Mucosa of rectum (tissue), 2 donors: ENCODE measurements around the gene DHRS3.
A peak's percentile ranks its signal among the peaks of the same experiment; 100 is the strongest.

Experiments used
- H3K27ac ChIP-seq, 2 donors: one replicate each; pipeline ENCODE4 v1.7.0; 2013; ENCODE audit warnings: inconsistent platforms in 2 of 2, low read depth in 2 of 2, low read length in 2 of 2
- H3K27me3 ChIP-seq, 2 donors: one replicate each; pipeline ENCODE4 v1.7.0; 2013; ENCODE audit warnings: low read length in 2 of 2; ENCODE audit not compliant: control insufficient read depth in 2 of 2, insufficient read depth in 2 of 2
- H3K36me3 ChIP-seq, 2 donors: one replicate each; pipeline ENCODE4 v1.7.0; 2013; ENCODE audit warnings: low read length in 2 of 2; ENCODE audit not compliant: control insufficient read depth in 2 of 2, insufficient read depth in 2 of 2
- H3K4me1 ChIP-seq, 2 donors: one replicate each; pipeline ENCODE4 v1.7.0; 2013; ENCODE audit warnings: low read length in 2 of 2, mild to moderate bottlenecking in 1 of 2; ENCODE audit not compliant: control insufficient read depth in 2 of 2, insufficient read depth in 2 of 2
- H3K4me3 ChIP-seq, 2 donors: one replicate each; pipeline ENCODE4 v1.7.0; 2013; ENCODE audit warnings: low read length in 2 of 2
- H3K9ac ChIP-seq, 2 donors: one replicate each; pipeline ENCODE4 v1.7.0; 2013; ENCODE audit warnings: low read length in 2 of 2, low read depth in 1 of 2, mild to moderate bottlenecking in 1 of 2
- H3K9me3 ChIP-seq, 2 donors: one replicate each; pipeline ENCODE4 v1.7.0; 2013; ENCODE audit warnings: low read length in 2 of 2; ENCODE audit not compliant: control insufficient read depth in 2 of 2
- donor health status: healthy.
- donor health status: Normal muscosa, but diverticular disease.

The DHRS3 gene

DNA sequence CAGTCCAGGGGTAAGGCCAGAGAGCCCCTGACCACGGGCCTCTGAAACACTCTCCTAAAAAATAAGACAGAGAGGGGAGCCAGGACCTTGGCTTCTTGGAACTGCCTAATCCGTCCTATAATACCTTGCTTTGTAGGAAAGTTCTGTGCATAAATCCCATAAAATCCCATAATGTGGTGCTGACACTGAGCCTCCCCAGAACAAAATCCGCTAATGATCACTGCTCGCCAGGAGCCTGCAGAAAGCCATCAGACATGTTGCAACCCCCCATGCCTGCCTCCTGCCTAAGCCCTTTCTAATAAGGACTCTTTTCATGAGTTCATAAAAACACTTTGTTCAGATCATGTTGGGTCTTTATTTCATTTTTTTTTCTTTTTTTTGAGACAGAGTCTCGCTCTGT lies 9.3 kb upstream of the DHRS3 start:
- Histone ChIP-seq H3K4me1 (no peaks in the 10 kb centered on the region), H3K27ac (no peak overlapping the region), H3K4me3 (no peak overlapping the region), H3K9ac (no peak overlapping the region), H3K27me3 (no peaks in the 10 kb centered on the region), H3K9me3 (no peaks in the 10 kb centered on the region), H3K36me3 (no peaks in the 10 kb centered on the region)

DNA sequence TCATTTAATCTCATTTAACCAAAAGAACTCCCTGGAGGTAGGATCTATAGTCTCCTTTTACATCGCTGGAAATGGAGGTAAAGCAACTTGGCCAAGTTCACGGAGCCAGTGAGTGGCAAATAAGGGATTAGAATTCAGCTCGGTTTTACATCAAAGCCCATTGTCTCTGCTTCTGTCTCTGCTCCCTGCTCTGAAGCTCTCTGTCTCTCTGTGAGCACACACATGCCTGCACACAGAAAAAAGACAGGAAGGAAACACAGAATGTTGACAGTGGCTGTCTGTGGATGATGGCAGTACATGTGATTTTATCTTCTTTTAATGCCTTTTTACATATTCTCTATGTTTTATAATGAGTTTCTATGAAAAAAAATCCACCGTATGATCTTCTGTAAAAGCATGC lies 8.9 kb upstream of the DHRS3 start:
- Histone ChIP-seq H3K36me3 (no peaks in the 10 kb centered on the region), H3K4me1 (no peaks in the 10 kb centered on the region), H3K27me3 (no peaks in the 10 kb centered on the region), H3K27ac (no peak overlapping the region), H3K4me3 (no peak overlapping the region), H3K9me3 (no peaks in the 10 kb centered on the region), H3K9ac (no peak overlapping the region)

DNA sequence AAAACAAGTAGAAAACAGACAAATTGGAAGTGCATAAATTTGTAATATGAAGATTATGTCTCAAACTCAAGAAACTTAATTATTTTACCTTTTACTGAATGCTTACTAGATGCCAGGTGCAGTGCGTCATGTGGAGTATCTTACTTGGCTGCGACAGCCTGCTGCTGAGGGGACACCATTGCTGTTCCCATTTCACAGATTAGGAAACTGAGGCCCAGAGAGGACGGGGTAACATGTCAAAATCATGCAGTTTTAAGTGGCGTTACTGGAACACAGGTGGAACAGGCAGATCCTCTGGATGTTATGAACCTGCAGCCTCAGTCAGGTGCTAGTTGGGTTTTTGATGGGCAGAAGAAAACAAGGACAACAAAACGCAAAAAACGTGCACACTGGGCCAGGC lies 7.3 kb upstream of the DHRS3 start:
- Histone ChIP-seq H3K9me3 (no peaks in the 10 kb centered on the region), H3K27me3 (no peaks in the 10 kb centered on the region), H3K4me1 (peaks cover 0 to under 1% of the 10 kb centered on the region in 2 donors), H3K4me3 (no peak overlapping the region), H3K9ac (no peak overlapping the region), H3K27ac (no peak overlapping the region), H3K36me3 (no peaks in the 10 kb centered on the region)

DNA sequence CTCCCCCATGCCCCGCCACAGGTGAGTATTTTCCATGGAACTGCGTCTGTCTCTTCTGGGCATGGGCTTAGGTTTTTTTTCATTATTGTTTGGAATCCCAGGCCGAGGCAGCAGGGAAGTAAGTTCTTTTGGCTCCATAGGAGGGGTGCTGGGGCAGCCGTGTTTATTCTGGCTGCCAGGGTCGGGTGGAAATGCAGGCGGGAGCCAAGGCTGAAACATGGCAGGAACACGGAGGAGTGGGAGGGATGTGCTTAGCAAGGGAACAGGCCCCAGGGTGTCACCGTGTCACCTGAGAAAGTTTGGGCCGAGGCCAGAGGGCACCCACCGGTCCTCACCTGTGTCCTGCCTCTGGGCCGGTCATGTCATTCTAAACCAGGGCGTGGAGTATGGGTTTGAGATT lies 4.5 kb upstream of the DHRS3 start:
- no peaks in the 10 kb centered on the region for H3K36me3 ChIP-seq
- no peaks in the 10 kb centered on the region for H3K27me3 ChIP-seq
- no peaks in the 10 kb centered on the region for H3K9me3 ChIP-seq
- no peak overlapping the region for H3K4me3 ChIP-seq
- no peak overlapping the region for H3K9ac ChIP-seq
- H3K27ac ChIP-seq: no peak overlapping the region
- peaks cover 15 to 16% of the 10 kb centered on the region in 2 donors for H3K4me1 ChIP-seq

DNA sequence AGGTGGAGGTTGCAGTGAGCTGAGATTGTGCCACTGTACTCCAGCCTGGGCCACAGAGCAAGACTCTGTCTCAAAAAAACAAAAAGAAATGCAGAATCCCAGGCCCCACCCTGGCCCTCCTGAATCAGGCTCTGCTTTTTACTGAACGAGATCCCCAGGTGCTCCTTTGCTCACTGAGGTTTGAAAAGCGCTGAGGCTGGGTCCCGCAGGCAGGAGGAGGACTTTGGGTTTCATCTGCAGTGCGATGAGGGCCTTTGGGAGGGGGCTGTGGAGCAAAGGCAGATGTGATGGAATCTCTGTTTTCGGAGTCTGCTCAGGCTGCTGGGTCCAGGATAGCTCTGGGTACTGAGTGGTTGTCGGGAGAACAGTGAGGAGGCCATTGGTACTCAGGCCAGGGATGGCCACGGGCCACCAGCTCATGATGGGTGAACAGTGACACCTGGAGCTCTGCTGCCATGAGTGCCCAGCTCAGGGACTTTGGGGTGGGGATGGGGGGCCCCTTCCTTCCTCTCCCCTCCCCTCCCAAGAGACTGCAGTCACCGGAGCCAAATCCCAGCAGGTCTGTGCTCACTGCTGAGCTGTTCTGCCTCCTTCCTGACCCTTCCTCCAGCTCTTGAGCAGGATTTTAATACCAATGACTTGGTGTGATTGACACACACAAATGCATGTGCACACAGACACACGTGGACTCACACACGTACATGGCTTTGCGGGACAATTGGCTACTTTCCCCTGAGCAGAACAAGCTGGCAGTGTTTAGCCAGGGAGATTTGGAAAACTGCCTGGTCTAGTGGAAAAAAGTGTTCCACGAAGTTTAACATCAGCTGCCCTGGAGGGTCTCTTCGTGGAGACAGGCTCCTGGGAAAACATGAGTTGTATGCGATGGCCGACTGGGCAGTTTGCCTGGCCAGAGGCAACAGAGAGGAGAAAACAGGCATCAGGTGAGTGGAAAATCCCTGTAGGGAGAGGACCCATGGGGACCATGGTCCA lies 3.6 kb upstream of the DHRS3 start:
- no peaks in the 10 kb centered on the region for H3K27me3 ChIP-seq
- H3K9ac ChIP-seq: no peak overlapping the region
- H3K27ac ChIP-seq: no peak overlapping the region
- H3K36me3 ChIP-seq: no peaks in the 10 kb centered on the region
- H3K4me3 ChIP-seq: no peak overlapping the region
- no peaks in the 10 kb centered on the region for H3K9me3 ChIP-seq
- peaks cover 15 to 16% of the 10 kb centered on the region in 2 donors for H3K4me1 ChIP-seq

DNA sequence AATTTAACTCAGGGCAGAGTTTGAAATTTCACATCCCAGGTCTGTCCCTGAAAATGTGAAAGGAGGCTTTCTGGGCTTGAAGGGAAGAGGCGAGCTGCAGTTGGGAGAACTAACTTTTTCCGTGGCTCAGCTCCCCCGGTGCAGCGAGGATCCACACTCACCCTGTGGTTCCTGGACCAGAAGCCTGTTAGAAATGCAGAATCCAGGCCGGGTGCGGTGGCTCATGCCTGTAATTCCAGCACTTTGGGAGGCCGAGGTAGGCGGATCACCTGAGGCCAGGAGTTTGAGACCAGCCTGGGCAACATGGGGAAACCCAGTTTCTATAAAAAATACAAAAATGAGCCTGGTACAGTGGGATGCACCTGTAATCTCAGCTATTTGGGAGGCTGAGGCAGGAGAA lies 2.9 kb upstream of the DHRS3 start:
- H3K36me3 ChIP-seq: no peaks in the 10 kb centered on the region
- peaks cover 18 to 20% of the 10 kb centered on the region in 2 donors for H3K4me1 ChIP-seq
- H3K9ac ChIP-seq: no peak overlapping the region
- H3K27me3 ChIP-seq: no peaks in the 10 kb centered on the region
- H3K27ac ChIP-seq: no peak overlapping the region
- H3K9me3 ChIP-seq: no peaks in the 10 kb centered on the region
- H3K4me3 ChIP-seq: no peak overlapping the region

DNA sequence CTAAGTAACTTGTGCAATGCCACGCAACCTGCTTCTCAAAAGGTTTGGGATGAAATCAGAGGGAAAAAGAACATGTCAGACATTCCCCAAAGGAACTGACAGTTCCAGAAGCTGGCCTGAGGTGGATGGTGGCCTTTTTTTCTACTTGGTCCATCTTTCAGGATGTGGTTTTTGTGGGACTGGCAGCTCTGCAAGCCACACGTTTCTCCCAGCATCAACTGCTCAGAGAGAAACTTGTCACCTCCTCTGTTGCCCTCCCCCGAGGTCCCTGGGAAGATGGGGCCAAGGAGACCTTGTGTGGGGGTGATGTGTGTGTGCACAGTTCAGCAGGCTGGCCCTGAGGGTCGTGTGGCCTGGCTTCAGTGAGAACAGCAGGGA lies 2.5 kb upstream of the DHRS3 start:
- Histone ChIP-seq H3K27me3 (no peaks in the 10 kb centered on the region), H3K4me3 (no peak overlapping the region), H3K4me1 (peaks cover 18 to 20% of the 10 kb centered on the region in 2 donors), H3K36me3 (no peaks in the 10 kb centered on the region), H3K9me3 (no peaks in the 10 kb centered on the region), H3K27ac (no peak overlapping the region), H3K9ac (peak overlapping the region in 1 of 2 donors; percentile 32)

DNA sequence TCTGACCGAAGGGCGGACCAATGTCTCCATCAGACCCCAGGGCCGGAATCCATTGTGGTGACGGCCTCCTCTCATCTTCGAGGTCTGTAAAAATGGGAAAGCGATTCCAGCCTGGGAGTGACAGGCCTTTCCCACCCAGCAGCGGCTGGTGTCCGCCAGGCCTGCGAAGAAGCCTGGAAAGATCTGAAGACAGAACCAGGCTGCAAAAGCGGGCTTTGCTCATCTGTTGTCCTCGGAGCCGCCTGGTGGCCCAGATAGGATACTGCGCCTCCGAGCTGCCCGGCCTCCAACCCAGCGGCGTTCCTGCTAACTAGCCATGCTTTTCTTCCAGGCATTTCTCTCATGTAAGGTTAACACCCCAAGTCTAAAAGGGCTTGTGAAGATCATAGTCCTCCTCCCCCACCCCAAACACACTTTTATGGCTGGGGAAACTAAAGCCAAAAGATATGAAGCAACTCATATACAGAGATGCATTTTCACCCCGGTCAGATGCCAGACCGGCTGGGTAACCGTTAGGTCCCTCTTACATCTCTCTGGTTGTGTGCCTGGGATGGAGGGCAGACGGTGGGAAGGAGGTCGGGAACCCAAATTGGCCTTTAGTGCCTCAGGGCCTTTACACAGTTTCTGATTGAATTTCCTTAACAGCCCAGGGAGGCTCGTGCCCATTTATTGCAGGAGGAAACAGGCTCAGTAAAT lies 1.9 kb upstream of the DHRS3 start:
- H3K27me3 ChIP-seq: no peaks in the 10 kb centered on the region
- H3K27ac ChIP-seq: peak overlapping the region; percentile 96 to 99
- H3K36me3 ChIP-seq: no peaks in the 10 kb centered on the region
- H3K9me3 ChIP-seq: no peaks in the 10 kb centered on the region
- peak overlapping the region; percentile 77 to 93 for H3K9ac ChIP-seq
- peaks cover 19 to 24% of the 10 kb centered on the region in 2 donors for H3K4me1 ChIP-seq
- H3K4me3 ChIP-seq: peak overlapping the region; percentile 88 to 89

DNA sequence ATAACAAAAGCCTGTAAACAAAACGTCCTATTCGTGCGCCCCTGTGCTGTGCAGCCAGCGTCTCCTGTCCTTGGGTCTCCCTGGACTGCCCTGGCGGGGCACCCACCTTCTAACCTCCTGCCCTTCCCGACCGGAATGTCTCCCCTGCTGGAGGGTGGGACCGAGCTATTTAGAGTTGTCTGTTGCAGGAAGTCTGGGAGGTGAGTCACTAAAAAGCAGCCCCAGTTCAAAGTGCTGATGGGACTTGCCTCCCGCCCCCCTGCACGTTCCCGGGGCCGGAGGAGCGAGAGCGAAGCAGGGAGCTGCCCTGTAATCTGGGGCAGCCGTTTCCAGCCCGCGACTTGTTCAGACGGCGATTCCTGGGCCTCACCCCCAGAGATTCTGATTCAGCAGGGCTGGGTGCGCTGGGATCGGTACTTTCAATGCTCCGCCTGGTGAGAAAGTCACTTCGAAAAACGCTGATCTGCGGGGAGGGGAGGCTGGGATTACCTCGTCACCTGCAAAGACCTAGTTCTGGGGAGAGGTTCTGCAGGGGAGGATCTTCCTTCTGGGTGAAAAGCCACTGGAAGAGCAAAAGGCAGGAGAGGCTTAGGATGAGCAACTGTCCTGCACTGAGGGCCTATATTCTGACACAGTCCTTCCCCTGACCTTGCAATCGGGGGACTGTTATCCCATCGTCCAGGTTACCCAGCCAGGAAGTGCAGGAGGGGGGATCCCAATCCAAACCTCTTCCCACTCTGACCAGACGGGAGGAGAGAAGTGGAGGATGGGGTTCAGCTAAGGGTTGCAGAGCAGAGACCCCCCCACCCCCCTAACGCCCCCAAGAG lies 1.2 kb upstream of the DHRS3 start:
- Histone ChIP-seq H3K27me3 (no peaks in the 10 kb centered on the region), H3K9ac (peak overlapping the region; percentile 77 to 93), H3K4me1 (peaks cover 27 to 31% of the 10 kb centered on the region in 2 donors), H3K27ac (peak overlapping the region; percentile 96 to 99), H3K4me3 (peak overlapping the region; percentile 88 to 89), H3K9me3 (no peaks in the 10 kb centered on the region), H3K36me3 (no peaks in the 10 kb centered on the region)

DNA sequence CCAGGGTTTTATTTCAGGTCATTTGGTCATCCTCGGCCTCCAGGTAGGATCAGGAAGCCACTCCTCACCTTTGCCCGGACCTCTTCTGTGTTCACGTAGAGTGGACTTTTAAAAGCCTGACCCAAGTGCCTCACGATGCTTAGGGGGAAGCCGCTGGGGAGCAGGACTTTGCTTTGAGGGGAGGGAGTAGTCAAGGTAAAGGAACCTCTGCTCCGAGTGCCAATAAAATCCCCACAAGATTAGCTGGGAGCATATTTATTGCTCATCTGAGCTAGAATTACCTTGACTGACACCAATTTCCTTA lies 603 bp upstream of the DHRS3 start:
- Histone ChIP-seq H3K36me3 (no peaks in the 10 kb centered on the region), H3K4me1 (peaks cover 30 to 35% of the 10 kb centered on the region in 2 donors), H3K4me3 (peak overlapping the region; percentile 88 to 89), H3K27me3 (no peaks in the 10 kb centered on the region), H3K27ac (peak overlapping the region; percentile 96 to 99), H3K9me3 (no peaks in the 10 kb centered on the region), H3K9ac (peak overlapping the region; percentile 77 to 93)
